Endothelial cell of umbilical vein (primary cell): Measurements from ENCODE around the gene HTT. TPM values are rescaled to one million over a fixed set of nuclear protein-coding genes. Genes with fewer than 3 reads are reported as not detected.

Experiments
- BruUV-seq: library from RNA; stranded (reverse); fragments of 400-500 nt; replicated peaks from 2 replicates; lab custom pipeline; 2021; lab: Mats Ljungman, UMichigan
- CTCF ChIA-PET: fragments of 300-600, 350-600 bp; sonication (Branson Sonifier 250); formaldehyde crosslinking; loops from one replicate; lab custom pipeline; 2021; ENCODE audit warnings: antibody characterized with exemption, inconsistent platforms; lab: Charles Lee
- POLR2A ChIA-PET: fragments of 300-600, 350-600 bp; sonication (Branson Sonifier 250); formaldehyde crosslinking; loops from one replicate; lab custom pipeline; 2021; ENCODE audit warnings: antibody characterized with exemption, inconsistent platforms; lab: Charles Lee
- DNase-seq: peaks from one replicate; pipeline ENCODE4 v3.0.0-alpha.2; 2011; ENCODE audit warnings: low read depth, low spot score
- FAIRE-seq: peaks from 2 replicates; lab custom pipeline; 2011; peaks lifted over from hg19 to GRCh38; lab: Jason Lieb, UNC
- H2AFZ ChIP-seq: 2 replicates; pipeline ENCODE4 v1.6.0; 2012; ENCODE audit warnings: low read depth, low read length, control low read depth, inconsistent platforms
- H3K27ac ChIP-seq: 2 replicates; pipeline ENCODE4 v1.5.1; 2011; ENCODE audit warnings: low read depth, mild to moderate bottlenecking, control low read depth, low read length, moderate library complexity; ENCODE audit not compliant: insufficient read depth
- H3K27me3 ChIP-seq, 2 experiments: 2 replicates each; pipeline versions ENCODE4 v1.6.0 to v1.6.1; 2011; ENCODE audit warnings: low read length in 2 of 2, mixed read lengths in 1 of 2; ENCODE audit not compliant: control insufficient read depth in 2 of 2, insufficient read depth in 2 of 2
- H3K36me3 ChIP-seq, 2 experiments: 2 replicates in 1 of 2; 3 replicates in 1 of 2; pipeline ENCODE4 v1.5.1; 2011; ENCODE audit warnings: low read length in 2 of 2, mild to moderate bottlenecking in 1 of 2, moderate library complexity in 1 of 2; ENCODE audit not compliant: control insufficient read depth in 2 of 2, insufficient read depth in 2 of 2; ENCODE audit errors: extremely low read depth in 1 of 2
- H3K4me1 ChIP-seq: 3 replicates; pipeline ENCODE4 v1.5.1; 2011; ENCODE audit warnings: mild to moderate bottlenecking, low read length; ENCODE audit not compliant: control insufficient read depth, insufficient read depth; ENCODE audit errors: extremely low read depth
- H3K4me2 ChIP-seq: 2 replicates; pipeline ENCODE4 v1.6.1; 2011; ENCODE audit warnings: low read length, control low read depth, mixed read lengths; ENCODE audit not compliant: insufficient read depth
- H3K4me3 ChIP-seq, 3 experiments: fragments of 200-600 bp in 1 of 3; sonication (generic), shearing (Covaris generic) in 1 of 3; replicated peaks in 1 of 3; 2 replicates each; pipeline ENCODE4 v1.5.1; 2011 to 2016; ENCODE audit warnings: control low read depth in 3 of 3, low read length in 3 of 3, mild to moderate bottlenecking in 2 of 3, inconsistent platforms in 1 of 3, low read depth in 1 of 3, moderate library complexity in 1 of 3; ENCODE audit not compliant: insufficient read depth in 1 of 3
- H3K79me2 ChIP-seq: 2 replicates; pipeline ENCODE4 v1.6.0; 2012; ENCODE audit warnings: low read length, inconsistent platforms; ENCODE audit not compliant: control insufficient read depth, insufficient read depth
- H3K9ac ChIP-seq: replicated peaks from 2 replicates; pipeline ENCODE3; 2011; ENCODE audit warnings: low read length, control low read depth; ENCODE audit not compliant: insufficient read depth; ENCODE audit errors: extremely low read depth
- H3K9me1 ChIP-seq: replicated peaks from 3 replicates; pipeline ENCODE4 v1.6.0; 2011; ENCODE audit warnings: mild to moderate bottlenecking, low read length; ENCODE audit not compliant: control insufficient read depth, insufficient read depth; ENCODE audit errors: extremely low read depth
- H3K9me3 ChIP-seq: replicated peaks from 2 replicates; pipeline ENCODE4 v1.5.1; 2012; ENCODE audit warnings: low read length, inconsistent platforms; ENCODE audit not compliant: control insufficient read depth, insufficient read depth
- H4K20me1 ChIP-seq: replicated peaks from 2 replicates; pipeline ENCODE3; 2011; ENCODE audit warnings: mild to moderate bottlenecking, low read length; ENCODE audit not compliant: control insufficient read depth, insufficient read depth; ENCODE audit errors: extremely low read depth
- CTCF ChIP-seq, 2 donors: IDR thresholded peaks; 1 replicate in 1 of 2; 2 replicates in 1 of 2; pipeline ENCODE4 v1.5.1; 2011; ENCODE audit warnings: low read length in 2 of 2, mild to moderate bottlenecking in 2 of 2, moderate library complexity in 2 of 2, control low read depth in 1 of 2, inconsistent platforms in 1 of 2, low read depth in 1 of 2; ENCODE audit not compliant: insufficient read depth in 1 of 2; ENCODE audit errors: extremely low read depth in 1 of 2
- EZH2 ChIP-seq: IDR thresholded peaks from 2 replicates; pipeline ENCODE4 v1.6.1; 2012; ENCODE audit warnings: borderline replicate concordance, low read depth, mild to moderate bottlenecking, moderate library complexity, low read length, inconsistent platforms; ENCODE audit not compliant: severe bottlenecking
- FOS ChIP-seq: IDR thresholded peaks from 2 replicates; pipeline ENCODE4 v1.6.1; 2011; ENCODE audit warnings: mild to moderate bottlenecking, low read length, moderate library complexity, borderline replicate concordance; ENCODE audit not compliant: insufficient read depth
- GATA2 ChIP-seq: IDR thresholded peaks from 2 replicates; pipeline ENCODE4 v1.7.0; 2011; ENCODE audit warnings: low read depth, mild to moderate bottlenecking, moderate library complexity, mixed read lengths, low read length; ENCODE audit not compliant: insufficient read length, insufficient read depth
- JUN ChIP-seq: IDR thresholded peaks from 2 replicates; pipeline ENCODE4 v1.6.1; 2011; ENCODE audit warnings: borderline replicate concordance, low read depth; ENCODE audit not compliant: insufficient read length, insufficient read depth
- MAX ChIP-seq: IDR thresholded peaks from 2 replicates; pipeline ENCODE4 v1.6.1; 2011; ENCODE audit not compliant: insufficient read depth, insufficient read length
- MYC ChIP-seq: IDR thresholded peaks from one replicate; pipeline ENCODE4 v1.6.1; 2011; ENCODE audit warnings: mild to moderate bottlenecking, low read depth, low read length
- POLR2A ChIP-seq: IDR thresholded peaks from 2 replicates; pipeline ENCODE4 v1.6.1; 2012; ENCODE audit warnings: low read depth, mild to moderate bottlenecking, control low read depth, low read length
- POLR2AphosphoS5 ChIP-seq: IDR thresholded peaks from 2 replicates; pipeline ENCODE4 v1.6.1; 2012; ENCODE audit warnings: low read depth, mild to moderate bottlenecking, control low read depth, low read length, moderate library complexity; ENCODE audit not compliant: insufficient read depth
- dilution Hi-C: fragments of 300-500 bp; cut with MboI; formaldehyde crosslinking; loops from one replicate; pipeline ENCODE4 v1.15.0; 2019; ENCODE audit warnings: low sequenced_read_pairs; ENCODE audit not compliant: extremely low pct_ligation_motif_present
- intact Hi-C: fragments of 100-400 bp; cut with micrococcal nuclease; formaldehyde crosslinking; loops from one replicate; pipeline ENCODE4 v1.10.0; 2022
- polyA plus RNA-seq, 4 experiments: library from polyadenylated mRNA; depleted of rRNA in 3 of 4; stranded (reverse) in 3 of 4; unstranded in 1 of 4; fragments of >200 nt; gene quantifications; 2 replicates each; pipeline versions ENCODE4 v1.2.1 to v1.2.3, GENCODE V29; 2011 to 2012; ENCODE audit warnings: missing spikeins in 1 of 4
- total RNA-seq: library from RNA; stranded (reverse); gene quantifications from 2 replicates; pipeline ENCODE4 v1.2.3, GENCODE V29; 2021

Gene HTT
- total and polyA plus RNA-seq, 2 donors (not counting 3 experiments of a cell fraction or from before 2014, with no cell fraction given), result 15.7 to 61.2 TPM

DNA sequence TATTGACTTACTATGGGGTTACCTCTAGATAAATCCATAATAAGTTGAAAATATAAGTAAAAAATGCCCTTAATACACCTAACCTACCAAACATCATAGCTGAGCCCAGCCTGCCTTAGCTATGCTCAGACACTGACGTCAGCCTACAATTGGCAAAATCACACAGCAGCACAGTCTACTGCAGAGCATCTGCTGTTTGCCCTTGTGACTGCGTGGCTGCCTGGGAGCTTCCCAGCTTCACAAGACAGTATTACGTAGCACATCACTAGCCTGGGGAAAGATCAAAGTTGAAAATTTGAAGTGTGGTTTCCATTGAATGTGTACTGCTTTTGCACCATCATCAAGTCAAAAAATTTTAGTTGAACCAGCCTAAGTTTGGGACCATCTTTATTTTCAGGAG lies 8.9 kb upstream of the HTT start:
- dilution Hi-C loops, result no loop called here
- no peak overlapping the region for H2AFZ ChIP-seq
- H3K79me2 ChIP-seq, result no peaks in the 10 kb centered on the region
- no peak overlapping the region for H3K27ac ChIP-seq
- ChIA-PET POLR2A (no interaction called here), CTCF (no interaction called here)
- no peaks in the 10 kb centered on the region for H3K9me1 ChIP-seq
- H3K9ac ChIP-seq, result no peak overlapping the region
- no peaks in the 10 kb centered on the region for H3K36me3 ChIP-seq
- no peak overlapping the region for H3K4me2 ChIP-seq
- FAIRE-seq (no peak), DNase-seq (no peak)
- no peaks in the 10 kb centered on the region for H4K20me1 ChIP-seq
- peaks cover 0 to 2% of the 10 kb centered on the region in 2 experiments for H3K27me3 ChIP-seq
- no peaks in the 10 kb centered on the region for H3K4me1 ChIP-seq
- TF ChIP-seq MYC (no peak), CTCF (IDR thresholded peaks at IDR 0.05; ENCODE audit: extremely low read depth in 1 of 2, insufficient read depth in 1 of 2, low read depth in 1 of 2, low read length in 2 of 2) (no peak), GATA2 (no peak), FOS (no peak), JUN (no peak), POLR2A (no peak)
- BruUV-seq, result no TSS peak
- intact Hi-C loops, result no loop called here
- H3K4me3 ChIP-seq, result no peak overlapping the region
- no peaks in the 10 kb centered on the region for H3K9me3 ChIP-seq

- dilution Hi-C loops (no loop called here), intact Hi-C loops (no loop called here)
- Histone ChIP-seq H3K4me2 (no peak overlapping the region), H2AFZ (no peak overlapping the region), H3K36me3 (no peaks in the 10 kb centered on the region), H3K9me1 (no peaks in the 10 kb centered on the region), H3K9me3 (no peaks in the 10 kb centered on the region), H3K9ac (no peak overlapping the region), H3K27ac (no peak overlapping the region), H3K4me3 (no peak overlapping the region), H3K27me3 (peaks cover 0 to 2% of the 10 kb centered on the region in 2 experiments), H4K20me1 (no peaks in the 10 kb centered on the region), H3K79me2 (no peaks in the 10 kb centered on the region), H3K4me1 (no peaks in the 10 kb centered on the region)
- DNase-seq, result no peak
- FAIRE-seq, result no peak
- no TSS peak for BruUV-seq
- TF ChIP-seq POLR2A, result no peak
- TF ChIP-seq MAX, result no peak
- no peak for TF ChIP-seq JUN
- TF ChIP-seq EZH2, result no peak
- no peak for TF ChIP-seq CTCF (IDR thresholded peaks at IDR 0.05; ENCODE audit: extremely low read depth in 1 of 2, insufficient read depth in 1 of 2, low read depth in 1 of 2, low read length in 2 of 2)
- TF ChIP-seq GATA2, result no peak
- TF ChIP-seq POLR2AphosphoS5, result no peak
- TF ChIP-seq MYC, result no peak
- no peak for TF ChIP-seq FOS
- POLR2A ChIA-PET, result no interaction called here
- CTCF ChIA-PET, result no interaction called here
Measured at GRCh38 chr4:3066836-3067400, 7.6 kb upstream of the HTT start.
